ENCODE data around the gene FCN2. TPM values are rescaled to one million over a fixed set of nuclear protein-coding genes. Genes with fewer than 3 reads are reported as not detected.

FCN2 gene
- total RNA-seq, 1 experiment from 2014 or later: not detected

DNA sequence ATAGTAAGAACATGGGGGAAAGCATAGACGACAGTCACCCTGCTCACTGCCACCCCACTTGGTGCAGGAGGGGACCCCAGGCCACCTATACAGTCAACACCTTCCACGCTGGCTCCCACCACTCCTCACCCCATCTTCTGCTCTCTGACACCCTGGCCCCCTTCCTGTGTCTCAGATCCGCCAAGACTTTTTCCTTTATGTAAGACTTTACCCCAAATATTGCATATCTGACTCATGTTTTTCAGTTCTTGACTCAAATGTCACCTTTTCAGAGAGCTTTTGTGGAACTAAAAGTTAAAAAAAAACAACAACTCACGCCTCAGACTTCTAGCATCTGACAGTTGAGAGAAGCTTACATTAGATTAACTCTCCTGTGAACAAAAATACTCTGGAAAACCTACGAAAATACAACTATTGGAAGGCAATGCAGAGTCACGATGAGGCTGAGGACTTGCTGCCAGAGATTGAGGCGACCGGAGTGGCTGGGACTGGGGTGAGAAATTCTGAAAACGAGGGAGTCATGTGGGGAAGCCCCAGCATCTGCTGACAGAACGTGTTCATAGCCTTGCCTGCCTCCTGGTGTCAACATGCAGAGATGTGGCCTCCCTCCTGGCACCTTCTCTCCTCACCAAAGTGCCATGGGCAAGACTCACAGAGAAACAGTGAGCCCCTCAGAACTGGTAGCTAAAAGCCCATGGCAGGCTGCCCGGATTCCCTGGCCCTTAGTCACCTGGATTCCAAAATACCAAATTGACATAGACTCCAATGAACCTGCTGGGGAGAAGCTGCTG is 22.4 kb upstream of the FCN2 start (continued):
- TF ChIP-seq RAD21 (IDR thresholded peaks at IDR 0.05; ENCODE audit: low read depth) (peak; percentile 19; the same call in 1 of the 2 replicates), ZNF274 (IDR thresholded peaks at IDR 0.05; ENCODE audit: low read depth, low read length) (no peak), POLR2AphosphoS5 (IDR thresholded peaks at IDR 0.05; ENCODE audit: low read depth, low read length) (no peak), EZH2 (IDR thresholded peaks at IDR 0.05) (no peak), POLR2A (IDR thresholded peaks at IDR 0.05; ENCODE audit: borderline replicate concordance, extremely low read depth, insufficient read depth, insufficient read length) (no peak), CBX3 (IDR thresholded peaks at IDR 0.05; ENCODE audit: low read depth) (no peak), FOSL1 (IDR thresholded peaks at IDR 0.05; ENCODE audit: low read depth) (peak; percentile 9; the same call in 1 of the 2 replicates), YY1 (IDR thresholded peaks at IDR 0.05; ENCODE audit: extremely low read depth, insufficient replicate concordance, low read depth, low read length) (no peak), SP1 (IDR thresholded peaks at IDR 0.05; ENCODE audit: low read depth) (no peak), CEBPB (IDR thresholded peaks at IDR 0.05; ENCODE audit: low read depth) (no peak), ZFX (IDR thresholded peaks at IDR 0.05) (no peak)

DNA sequence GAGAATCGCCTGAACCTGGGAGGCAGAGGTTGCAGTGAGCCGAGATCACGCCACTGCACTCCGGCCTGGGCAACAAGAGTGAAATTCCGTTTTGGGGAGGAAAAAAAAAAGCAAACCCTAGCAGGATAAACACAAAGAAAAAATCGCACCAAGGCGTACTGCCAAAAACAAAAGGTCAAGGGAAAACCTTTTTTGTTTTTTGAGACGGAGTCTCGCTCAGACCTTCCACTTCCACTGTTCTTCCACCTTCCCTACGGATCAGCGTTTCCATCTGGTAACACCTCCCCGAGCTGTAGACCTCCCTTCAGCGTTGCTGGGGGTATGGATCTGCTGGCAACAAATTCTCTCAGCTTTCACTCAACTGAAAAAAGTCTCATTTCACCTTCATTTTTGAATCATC is 20.1 kb upstream of the FCN2 start:
- Histone ChIP-seq H3K4me2 (ENCODE audit: low read length) (no peak overlapping the region), H3K36me3 (ENCODE audit: control insufficient read depth in 1 of 2, insufficient read depth in 2 of 2, low read length in 2 of 2) (no peaks in the 10 kb centered on the region), H3K9ac (ENCODE audit: low read length) (no peak overlapping the region), H3K27ac (ENCODE audit: low read depth, low read length) (no peak overlapping the region), H4K20me1 (ENCODE audit: insufficient read depth) (no peaks in the 10 kb centered on the region), H3K79me2 (ENCODE audit: insufficient read depth, low read length) (no peaks in the 10 kb centered on the region), H3K9me2 (ENCODE audit: insufficient read depth) (no peaks in the 10 kb centered on the region), H3K4me3 (replicated peaks in 1 of 2; ENCODE audit: low read depth in 1 of 2, low read length in 2 of 2) (no peak overlapping the region), H3K9me3 (ENCODE audit: control insufficient read depth in 1 of 2, insufficient read depth in 1 of 2, low read depth in 1 of 2, low read length in 2 of 2) (no peaks in the 10 kb centered on the region), H3K27me3 (ENCODE audit: insufficient read depth, low read length) (peaks cover 7% of the 10 kb centered on the region; the same call in 1 of the 2 replicates), H2AFZ (ENCODE audit: low read depth, low read length, poor library complexity, severe bottlenecking) (no peak overlapping the region), H3K4me1 (ENCODE audit: control insufficient read depth in 1 of 2, insufficient read depth in 2 of 2, low read length in 2 of 2) (peaks cover 9 to 11% of the 10 kb centered on the region in 2 experiments)
- ATAC-seq (no peak), DNase-seq (ENCODE audit: low read depth, low spot score) (no peak)
- TF ChIP-seq, protein P1, sequence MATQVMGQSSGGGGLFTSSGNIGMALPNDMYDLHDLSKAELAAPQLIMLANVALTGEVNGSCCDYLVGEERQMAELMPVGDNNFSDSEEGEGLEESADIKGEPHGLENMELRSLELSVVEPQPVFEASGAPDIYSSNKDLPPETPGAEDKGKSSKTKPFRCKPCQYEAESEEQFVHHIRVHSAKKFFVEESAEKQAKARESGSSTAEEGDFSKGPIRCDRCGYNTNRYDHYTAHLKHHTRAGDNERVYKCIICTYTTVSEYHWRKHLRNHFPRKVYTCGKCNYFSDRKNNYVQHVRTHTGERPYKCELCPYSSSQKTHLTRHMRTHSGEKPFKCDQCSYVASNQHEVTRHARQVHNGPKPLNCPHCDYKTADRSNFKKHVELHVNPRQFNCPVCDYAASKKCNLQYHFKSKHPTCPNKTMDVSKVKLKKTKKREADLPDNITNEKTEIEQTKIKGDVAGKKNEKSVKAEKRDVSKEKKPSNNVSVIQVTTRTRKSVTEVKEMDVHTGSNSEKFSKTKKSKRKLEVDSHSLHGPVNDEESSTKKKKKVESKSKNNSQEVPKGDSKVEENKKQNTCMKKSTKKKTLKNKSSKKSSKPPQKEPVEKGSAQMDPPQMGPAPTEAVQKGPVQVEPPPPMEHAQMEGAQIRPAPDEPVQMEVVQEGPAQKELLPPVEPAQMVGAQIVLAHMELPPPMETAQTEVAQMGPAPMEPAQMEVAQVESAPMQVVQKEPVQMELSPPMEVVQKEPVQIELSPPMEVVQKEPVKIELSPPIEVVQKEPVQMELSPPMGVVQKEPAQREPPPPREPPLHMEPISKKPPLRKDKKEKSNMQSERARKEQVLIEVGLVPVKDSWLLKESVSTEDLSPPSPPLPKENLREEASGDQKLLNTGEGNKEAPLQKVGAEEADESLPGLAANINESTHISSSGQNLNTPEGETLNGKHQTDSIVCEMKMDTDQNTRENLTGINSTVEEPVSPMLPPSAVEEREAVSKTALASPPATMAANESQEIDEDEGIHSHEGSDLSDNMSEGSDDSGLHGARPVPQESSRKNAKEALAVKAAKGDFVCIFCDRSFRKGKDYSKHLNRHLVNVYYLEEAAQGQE (IDR thresholded peaks at IDR 0.05; ENCODE audit: low read depth): no peak
- CTCF ChIA-PET: no interaction called here
- POLR2A ChIA-PET: no interaction called here
- RAD21 ChIA-PET (ENCODE audit: low non-redundant PET in 1 of 2, low total read pairs in 2 of 2, uncharacterized antibody in 2 of 2, unreplicated experiment in 2 of 2): no interaction called here
- no TSS peak for BruUV-seq (replicated peaks)
- intact Hi-C loops (cut with micrococcal nuclease): no loop called here
